Parathyroid adenoma (tissue), 2 donors: Measurements from ENCODE around the gene MAGI1.

Experiments used
- H2AFZ ChIP-seq: fragments of 300-600 bp; sonication (generic); one replicate; pipeline ENCODE4 v1.7.0; 2017; ENCODE audit warnings: antibody characterized with exemption, mild to moderate bottlenecking
- H3K27ac ChIP-seq: fragments of 300-600 bp; sonication (generic); one replicate; pipeline ENCODE4 v1.7.0; 2017
- H3K27me3 ChIP-seq: fragments of 300-600 bp; sonication (generic); one replicate; pipeline ENCODE4 v1.7.0; 2017; ENCODE audit warnings: low read length; ENCODE audit not compliant: control insufficient read depth, insufficient read depth
- H3K36me3 ChIP-seq: fragments of 300-600 bp; sonication (generic); one replicate; pipeline ENCODE4 v1.7.0; 2017; ENCODE audit warnings: low read length; ENCODE audit not compliant: control insufficient read depth, insufficient read depth
- H3K4me1 ChIP-seq: fragments of 300-600 bp; sonication (generic); one replicate; pipeline ENCODE4 v1.7.0; 2017; ENCODE audit warnings: control low read depth
- H3K4me2 ChIP-seq: fragments of 300-600 bp; sonication (generic); one replicate; pipeline ENCODE4 v1.7.0; 2017; ENCODE audit warnings: low read length
- H3K4me3 ChIP-seq: fragments of 300-600 bp; sonication (generic); one replicate; pipeline ENCODE4 v1.7.0; 2017; ENCODE audit warnings: low read depth, low read length
- H3K79me2 ChIP-seq: fragments of 300-600 bp; sonication (generic); one replicate; pipeline ENCODE4 v1.7.0; 2017; ENCODE audit warnings: control low read depth
- H3K9ac ChIP-seq: fragments of 300-600 bp; sonication (generic); one replicate; pipeline ENCODE4 v1.7.0; 2017; ENCODE audit warnings: mild to moderate bottlenecking
- H3K9me3 ChIP-seq: fragments of 300-600 bp; sonication (generic); one replicate; pipeline ENCODE4 v1.7.0; 2017; ENCODE audit warnings: low read length; ENCODE audit not compliant: control insufficient read depth
- CTCF ChIP-seq: fragments of 300-600 bp; sonication (generic); IDR thresholded peaks from one replicate; pipeline ENCODE4 v1.7.0; 2017; ENCODE audit warnings: antibody characterized with exemption, mild to moderate bottlenecking
- donor health status: primary hyperparathyroidism.

The MAGI1 gene

GRCh38 chr3:65667963-65668362 lies 370.8 kb downstream of the MAGI1 start:
- no peak for TF ChIP-seq CTCF
- Histone ChIP-seq H3K27ac (no peak overlapping the region), H3K4me2 (no peak overlapping the region), H3K27me3 (no peaks in the 10 kb centered on the region), H3K4me3 (no peak overlapping the region), H3K36me3 (no peaks in the 10 kb centered on the region), H3K9me3 (no peaks in the 10 kb centered on the region), H3K79me2 (no peaks in the 10 kb centered on the region), H3K9ac (no peak overlapping the region), H2AFZ (no peak overlapping the region), H3K4me1 (no peaks in the 10 kb centered on the region)

GRCh38 chr3:65666448-65667091 lies 372.1 kb downstream of the MAGI1 start:
- no peaks in the 10 kb centered on the region for H3K36me3 ChIP-seq
- no peak overlapping the region for H3K4me3 ChIP-seq
- no peak overlapping the region for H3K9ac ChIP-seq
- no peak overlapping the region for H3K27ac ChIP-seq
- H3K4me1 ChIP-seq = no peaks in the 10 kb centered on the region
- no peaks in the 10 kb centered on the region for H3K9me3 ChIP-seq
- H3K4me2 ChIP-seq = no peak overlapping the region
- H3K27me3 ChIP-seq = no peaks in the 10 kb centered on the region
- TF ChIP-seq CTCF = no peak
- no peak overlapping the region for H2AFZ ChIP-seq
- no peaks in the 10 kb centered on the region for H3K79me2 ChIP-seq

- Histone ChIP-seq H3K27ac (no peak overlapping the region), H2AFZ (no peak overlapping the region), H3K36me3 (no peaks in the 10 kb centered on the region), H3K4me3 (no peak overlapping the region), H3K9me3 (no peaks in the 10 kb centered on the region), H3K27me3 (no peaks in the 10 kb centered on the region), H3K9ac (no peak overlapping the region), H3K79me2 (no peaks in the 10 kb centered on the region), H3K4me2 (no peak overlapping the region), H3K4me1 (no peaks in the 10 kb centered on the region)
- TF ChIP-seq CTCF = no peak
Observed at GRCh38 chr3:65665915-65666314, 372.8 kb downstream of the MAGI1 start.

GRCh38 chr3:65664931-65665330 lies 373.8 kb downstream of the MAGI1 start:
- TF ChIP-seq CTCF = no peak
- Histone ChIP-seq H2AFZ (no peak overlapping the region), H3K4me2 (no peak overlapping the region), H3K27me3 (no peaks in the 10 kb centered on the region), H3K4me3 (no peak overlapping the region), H3K27ac (no peak overlapping the region), H3K9me3 (no peaks in the 10 kb centered on the region), H3K79me2 (no peaks in the 10 kb centered on the region), H3K9ac (no peak overlapping the region), H3K4me1 (no peaks in the 10 kb centered on the region), H3K36me3 (no peaks in the 10 kb centered on the region)

GRCh38 chr3:65664446-65664845 lies 374.3 kb downstream of the MAGI1 start:
- no peak overlapping the region for H2AFZ ChIP-seq
- no peak overlapping the region for H3K27ac ChIP-seq
- no peak for TF ChIP-seq CTCF
- no peaks in the 10 kb centered on the region for H3K79me2 ChIP-seq
- no peaks in the 10 kb centered on the region for H3K27me3 ChIP-seq
- H3K4me2 ChIP-seq = no peak overlapping the region
- H3K4me3 ChIP-seq = no peak overlapping the region
- no peaks in the 10 kb centered on the region for H3K36me3 ChIP-seq
- no peaks in the 10 kb centered on the region for H3K4me1 ChIP-seq
- H3K9ac ChIP-seq = no peak overlapping the region
- H3K9me3 ChIP-seq = no peaks in the 10 kb centered on the region
